ENCODE data around the gene MYO1B. TPM values are rescaled to one million over a fixed set of nuclear protein-coding genes. Genes with fewer than 3 reads are reported as not detected.

MYO1B gene
- total and polyA plus RNA-seq, 10 of the 15 experiments (the other 5 are each of a cell fraction or from before 2014, with no cell fraction given), result 0.10 to 4.2 (median 1.6) TPM

GRCh38 chr2:191329841-191330240, 84.6 kb downstream of the MYO1B start:
- in situ Hi-C loops (cut with MboI), result no loop called here
- Histone ChIP-seq H3K27ac (ENCODE audit: control insufficient read depth, insufficient read depth) (no peak overlapping the region), H3K36me3 (ENCODE audit: control insufficient read depth in 2 of 2, insufficient read depth in 2 of 2, low read length in 1 of 2) (no peaks in the 10 kb centered on the region), H3K27me3 (replicated peaks in 1 of 2; ENCODE audit: control insufficient read depth in 2 of 2, insufficient read depth in 2 of 2, low read length in 1 of 2) (no peaks in the 10 kb centered on the region), H3K9ac (ENCODE audit: control insufficient read depth, insufficient read depth, low read length) (no peak overlapping the region), H3K4me2 (ENCODE audit: control insufficient read depth, insufficient read depth) (no peak overlapping the region), H3K4me3 (no peak overlapping the region), H4K20me1 (ENCODE audit: control insufficient read depth, insufficient read depth) (no peaks in the 10 kb centered on the region), H3K9me3 (replicated peaks; ENCODE audit: control insufficient read depth, insufficient read depth, low read length) (no peaks in the 10 kb centered on the region), H3K4me1 (ENCODE audit: control insufficient read depth, insufficient read depth, low read length) (no peaks in the 10 kb centered on the region), H2AFZ (ENCODE audit: control insufficient read depth, low read depth, low read length) (no peak overlapping the region), H3K79me2 (ENCODE audit: control insufficient read depth, insufficient read depth, low read length) (no peaks in the 10 kb centered on the region)
- WGBS (ENCODE audit: insufficient coverage, insufficient replicate concordance, low lambda C conversion rate, missing lambda C conversion rate), result 51% methylated on average over 3 of the region's 3 CpGs
- intact Hi-C loops (cut with micrococcal nuclease; ENCODE audit: unreplicated experiment), result no loop called here
- TF ChIP-seq MLLT1 (IDR thresholded peaks at IDR 0.05), result no peak
- no peak for TF ChIP-seq BMI1 (IDR thresholded peaks at IDR 0.05; ENCODE audit: borderline replicate concordance)
- no peak for TF ChIP-seq HDGF (IDR thresholded peaks at IDR 0.05)
- TF ChIP-seq DPF2 (IDR thresholded peaks at IDR 0.05), result no peak
- TF ChIP-seq SIN3A (IDR thresholded peaks at IDR 0.05; ENCODE audit: low read depth, low read length), result no peak
- TF ChIP-seq HSF1 (IDR thresholded peaks at IDR 0.05; ENCODE audit: low read depth, low read length), result no peak
- TF ChIP-seq PRDM15 (CRISPR knock-in tag; IDR thresholded peaks at IDR 0.05), result no peak
- no peak for TF ChIP-seq CEBPZ (IDR thresholded peaks at IDR 0.05; ENCODE audit: low read depth, low read length)
- TF ChIP-seq MTA2 (IDR thresholded peaks at IDR 0.05; ENCODE audit: low read depth), result no peak
- no peak for TF ChIP-seq RAD21 (IDR thresholded peaks at IDR 0.05; ENCODE audit: insufficient read depth, low read depth, low read length)
- no peak for TF ChIP-seq ATF2 (IDR thresholded peaks at IDR 0.05; ENCODE audit: low read length)
- ChIA-PET POLR2A (no interaction called here), CTCF (no interaction called here), RAD21 (ENCODE audit: unreplicated experiment) (no interaction called here), SMC1A (ENCODE audit: uncharacterized antibody, unreplicated experiment) (interaction anchor here (0.9 to 1.7 kb wide), 4 partner anchors 8 to 201 kb away, joined by 3 to 4 read pairs (median 3); no protein-coding TSS in a partner anchor)
- no peak for FAIRE-seq
- no peak for DNase-seq (ENCODE audit: low read depth, low spot score)
- no TSS peak for BruUV-seq (replicated peaks)
- no peak for ATAC-seq

Measured in GM12878 (cell line).